Fibroblast of lung (primary cell): ENCODE data around the gene UQCRH.

Experiments
- CTCF ChIP-seq, 2 donors: IDR thresholded peaks in 1 of 2; conservative IDR thresholded peaks in 1 of 2; 1 replicate in 1 of 2; 2 replicates in 1 of 2; pipeline ENCODE4 v1.5.1; 2011 to 2012; ENCODE audit warnings: low read length in 2 of 2, control low read depth in 1 of 2, inconsistent platforms in 1 of 2, low read depth in 1 of 2, mild to moderate bottlenecking in 1 of 2
- EZH2 ChIP-seq: IDR thresholded peaks from 2 replicates; pipeline ENCODE4 v1.5.1; 2012; ENCODE audit warnings: low read length, control low read depth, mild to moderate bottlenecking; ENCODE audit errors: missing control alignments

- TF ChIP-seq EZH2 (no peak), CTCF (conservative IDR thresholded peaks at IDR 0.05 in 1 of 2, IDR thresholded peaks at IDR 0.05 in 1 of 2; ENCODE audit: low read depth in 1 of 2, low read length in 2 of 2) (no peak)
Observed at GRCh38 chr1:46300673-46301405, 2.7 kb upstream of the UQCRH start.
